HG03196 (cell line): Measurements from ENCODE around the gene TOX2.

Experiments used
- ATAC-seq: cut with Tn5 transposase; IDR thresholded peaks from one replicate; pipeline ENCODE4 v1.9.1; 2021; ENCODE audit not compliant: unreplicated experiment

Gene TOX2

GRCh38 chr20:43915211-43916072, 790 bp downstream of the TOX2 start:
- no peak for ATAC-seq

DNA sequence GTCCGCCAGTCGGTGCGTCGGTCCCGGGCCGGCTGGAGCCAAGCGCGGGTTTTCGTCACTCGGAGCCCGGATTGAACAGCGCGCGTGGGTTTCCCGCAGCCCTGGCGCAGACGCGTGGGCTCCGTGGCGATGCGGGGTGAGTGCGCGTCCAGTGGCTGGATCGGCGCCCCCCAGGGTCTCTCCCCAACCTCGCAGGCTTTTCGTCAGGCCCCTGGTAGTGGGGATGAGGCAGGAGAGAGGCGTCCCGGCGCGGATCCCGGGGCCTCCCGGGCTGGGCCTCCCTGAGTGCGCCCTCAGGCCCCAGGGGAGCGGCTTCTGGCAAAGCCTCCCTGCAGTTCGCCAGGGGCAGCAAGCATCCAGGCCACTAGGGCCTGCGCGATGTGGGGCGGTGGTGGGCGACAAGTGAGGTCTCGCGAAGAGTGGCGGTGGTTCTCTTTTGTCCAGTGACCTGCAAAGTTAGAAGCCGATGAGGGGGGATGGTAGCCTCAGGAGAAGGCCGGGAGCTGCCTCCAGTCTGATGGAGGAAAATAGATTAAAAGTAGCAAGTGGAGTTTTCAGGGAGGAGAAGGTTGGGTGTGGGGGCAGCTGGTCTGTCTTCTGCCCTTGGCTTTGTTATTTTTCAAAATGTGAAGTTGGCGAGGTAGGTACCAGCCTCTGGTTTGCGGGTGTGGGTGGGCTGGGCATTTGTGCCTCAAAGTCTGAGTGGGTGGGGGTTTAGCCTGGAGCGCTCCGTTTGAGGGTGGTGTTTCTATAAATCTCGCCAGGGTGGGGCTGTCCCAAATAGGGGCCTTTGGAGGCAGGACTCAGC, 1.6 kb downstream of the TOX2 start:
- no peak for ATAC-seq

DNA sequence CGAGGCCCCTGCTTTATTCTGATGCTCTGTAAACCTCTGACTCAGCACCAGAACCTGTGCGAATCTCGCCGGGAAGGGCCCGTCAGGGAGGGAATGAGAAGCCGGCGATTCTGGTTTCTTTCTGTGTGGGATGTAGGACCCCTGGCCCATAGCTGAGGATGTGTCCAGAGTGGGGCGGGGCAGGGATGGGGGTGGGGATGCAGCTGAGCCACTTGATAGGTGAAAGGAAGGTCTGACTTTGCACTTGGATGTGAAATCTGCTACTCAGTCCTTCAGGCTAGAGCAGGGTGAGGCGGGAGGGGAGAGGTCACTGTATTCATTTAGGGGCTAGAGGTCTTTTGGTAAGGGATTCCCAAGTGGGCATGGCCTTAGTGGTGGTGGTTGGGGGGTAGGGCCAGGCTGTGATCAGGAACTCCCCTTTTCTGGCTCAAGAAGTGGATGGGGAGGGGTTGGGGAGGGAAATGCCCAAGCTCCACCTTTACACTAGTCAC, 2.3 kb downstream of the TOX2 start:
- ATAC-seq, result no peak

DNA sequence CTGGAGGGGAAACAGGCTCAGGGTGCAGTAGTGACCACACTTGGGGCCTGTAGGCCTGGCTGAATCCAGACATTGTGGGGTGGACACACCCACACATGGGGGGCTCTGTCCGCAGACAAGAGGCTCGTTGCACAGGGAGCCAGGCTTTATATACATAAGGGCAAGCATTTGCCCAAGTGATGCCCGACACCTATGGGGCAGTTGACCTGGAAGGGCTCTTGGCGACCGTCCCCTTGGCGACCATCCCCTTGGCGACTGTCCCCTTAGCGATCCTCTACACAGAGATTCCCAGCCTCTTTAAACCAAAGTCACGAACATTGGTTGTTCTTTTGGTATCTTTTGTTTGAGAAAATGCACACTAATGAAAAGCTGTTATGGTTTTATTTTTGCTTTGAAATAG, 2.7 kb downstream of the TOX2 start:
- no peak for ATAC-seq

DNA sequence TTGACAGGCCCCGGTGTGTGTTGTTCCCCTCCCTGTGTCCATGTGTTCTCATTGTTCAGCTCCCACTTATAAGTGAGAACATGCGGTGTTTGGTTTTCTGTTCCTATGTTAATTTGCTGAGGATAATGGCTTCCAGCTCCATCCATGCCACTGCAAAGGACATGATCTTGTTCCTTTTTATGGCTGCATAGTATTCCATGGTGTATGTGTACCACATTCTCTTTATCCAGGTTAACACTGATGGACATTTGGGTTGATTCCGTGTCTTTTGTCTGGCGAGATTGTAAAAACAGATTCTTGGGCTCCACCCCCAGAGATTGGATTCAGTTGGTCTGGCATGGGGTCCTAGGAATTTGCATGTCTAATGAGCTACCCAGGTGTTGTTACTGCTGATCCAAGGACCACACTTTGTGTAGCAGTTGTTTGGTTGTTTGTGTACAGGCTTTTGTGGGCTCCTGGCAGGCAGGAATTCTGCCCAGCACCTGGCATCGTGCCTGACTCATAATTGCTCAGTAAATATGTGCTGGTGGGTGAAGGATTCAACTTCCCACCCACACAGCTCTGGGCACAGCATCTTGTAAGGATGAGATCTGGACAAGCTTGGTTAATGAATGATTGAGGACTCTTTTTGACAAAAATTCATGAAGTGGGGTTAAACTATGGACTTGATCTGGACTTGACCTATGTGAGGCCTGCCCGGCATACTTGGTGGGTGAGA, 5.2 kb downstream of the TOX2 start:
- no peak for ATAC-seq

- no peak for ATAC-seq
Measured at GRCh38 chr20:43920797-43921196, 6.1 kb downstream of the TOX2 start.

DNA sequence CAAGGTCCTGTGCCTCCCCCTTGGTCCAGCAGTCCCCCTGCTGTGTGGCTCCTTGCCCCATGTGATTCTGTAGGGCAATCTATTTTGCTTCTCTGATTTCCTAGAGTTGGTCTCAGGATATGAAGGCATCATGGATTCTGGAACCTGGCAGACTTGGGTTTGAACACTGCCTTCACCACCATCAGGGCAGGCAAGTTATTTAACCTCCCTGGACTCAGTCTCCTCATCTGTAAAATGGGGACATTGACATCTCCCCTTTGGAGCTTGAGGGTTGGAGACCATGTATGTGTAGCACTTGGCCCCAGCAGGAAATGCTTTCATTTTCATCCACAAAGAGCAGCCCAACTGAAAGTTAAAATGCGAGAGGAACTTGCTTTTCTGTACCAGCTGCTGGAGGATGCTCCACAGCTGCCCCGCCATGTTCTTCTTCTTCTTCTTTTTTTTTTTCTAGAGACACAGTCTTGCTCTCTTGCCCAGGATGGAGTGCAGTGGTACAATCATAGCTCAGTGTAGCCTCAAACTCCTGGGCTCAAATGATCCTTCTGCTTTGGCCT, 6.7 kb downstream of the TOX2 start:
- no peak for ATAC-seq

GRCh38 chr20:43922614-43923013, 8.0 kb downstream of the TOX2 start:
- ATAC-seq, result no peak

DNA sequence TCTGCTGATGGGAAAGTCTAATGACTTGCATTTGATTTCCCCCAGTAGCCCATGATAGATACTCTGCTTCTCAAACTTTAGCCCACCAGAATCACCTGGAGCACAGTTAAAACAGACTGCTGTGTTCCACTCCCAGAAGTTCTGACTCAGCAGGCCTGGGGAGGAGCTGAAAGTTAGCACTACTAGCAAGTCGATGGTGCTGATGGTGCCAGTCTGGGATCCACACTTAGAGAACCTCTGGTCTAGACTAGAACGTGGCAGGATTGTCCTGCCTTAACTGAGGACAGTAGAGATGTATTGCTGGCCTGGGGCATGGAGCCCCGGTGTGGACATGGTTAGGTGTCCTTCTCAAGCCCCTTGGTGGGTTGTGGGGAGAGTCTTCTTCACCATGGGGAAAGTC, 8.7 kb downstream of the TOX2 start:
- no peak for ATAC-seq

DNA sequence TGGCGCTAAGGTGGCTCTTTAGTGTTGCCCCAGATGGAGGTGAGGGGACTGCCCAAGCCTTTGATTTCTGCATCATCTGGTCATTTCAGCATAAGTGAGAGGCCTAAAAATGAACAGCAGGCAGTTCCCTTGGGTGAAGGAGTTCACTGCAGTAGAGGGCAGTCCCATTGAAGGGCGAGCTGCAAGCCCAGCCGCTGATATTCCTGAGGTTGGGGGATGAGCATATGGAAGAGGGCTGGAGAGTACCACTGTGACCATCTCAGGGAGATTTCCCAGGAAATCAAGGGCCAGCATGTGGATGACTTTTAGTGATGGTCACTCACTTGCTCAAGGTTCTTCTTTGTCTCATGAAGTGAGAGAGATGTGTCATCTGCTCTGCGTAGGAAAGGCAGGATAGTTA, 9.3 kb downstream of the TOX2 start:
- ATAC-seq, result no peak

GRCh38 chr20:43925215-43925614, 10.6 kb downstream of the TOX2 start:
- no peak for ATAC-seq

- no peak for ATAC-seq
Measured at GRCh38 chr20:43925801-43926200, 11.1 kb downstream of the TOX2 start.

GRCh38 chr20:43926287-43927050, 11.8 kb downstream of the TOX2 start:
- ATAC-seq, result no peak

DNA sequence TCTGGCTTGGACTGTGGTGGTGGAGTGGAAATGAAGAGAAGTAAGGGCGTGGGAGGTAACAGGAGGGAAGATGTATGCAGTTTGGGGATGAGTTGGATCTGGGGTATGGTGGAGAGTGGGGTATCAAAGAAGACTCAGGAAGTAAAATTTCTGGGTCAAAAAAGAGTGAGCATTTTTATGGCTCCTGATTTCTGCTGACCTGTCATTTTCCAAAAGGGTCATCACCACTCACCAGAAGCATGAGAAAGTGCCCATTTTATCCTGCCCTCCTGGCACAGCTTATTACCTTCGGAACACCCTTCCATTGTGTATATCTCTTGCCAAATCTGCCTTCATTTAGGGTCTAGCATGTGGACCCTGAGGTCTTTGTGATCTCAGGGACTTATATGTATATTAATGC, 17.3 kb downstream of the TOX2 start:
- no peak for ATAC-seq

- no peak for ATAC-seq
Measured at GRCh38 chr20:43934833-43935232, 20.2 kb downstream of the TOX2 start.

DNA sequence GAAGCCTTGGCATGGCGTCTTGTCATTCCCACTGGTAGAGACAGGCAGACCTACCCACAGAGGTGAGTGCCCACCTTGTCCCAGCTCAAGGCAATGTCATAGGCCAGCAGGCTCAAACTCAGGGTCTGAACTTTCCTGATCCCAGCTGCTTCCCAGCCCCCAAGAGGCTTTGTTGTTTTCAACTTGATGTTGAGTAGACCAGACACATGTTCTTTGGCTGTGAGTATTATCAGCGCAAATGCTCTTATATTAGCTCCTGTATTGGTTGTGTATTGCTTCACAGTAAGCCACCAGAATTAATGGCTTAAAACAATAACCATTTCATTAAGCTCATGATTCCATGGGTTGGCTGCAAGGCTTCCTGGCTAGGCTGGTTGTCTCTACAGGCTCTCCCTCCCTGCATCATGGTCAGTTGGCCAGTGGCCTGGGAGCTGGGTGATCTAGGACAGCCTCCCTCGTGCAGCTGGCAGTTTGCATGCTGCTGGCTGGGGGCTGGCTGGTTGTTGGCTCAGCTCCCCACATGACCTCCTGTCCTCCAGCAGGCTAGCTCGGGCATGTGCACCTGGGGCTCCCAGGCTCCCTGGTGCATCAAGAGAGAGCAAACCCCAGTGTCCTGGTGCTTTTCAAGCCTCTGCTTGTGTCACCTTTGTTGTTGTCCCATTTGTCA, 21.6 kb downstream of the TOX2 start:
- no peak for ATAC-seq

DNA sequence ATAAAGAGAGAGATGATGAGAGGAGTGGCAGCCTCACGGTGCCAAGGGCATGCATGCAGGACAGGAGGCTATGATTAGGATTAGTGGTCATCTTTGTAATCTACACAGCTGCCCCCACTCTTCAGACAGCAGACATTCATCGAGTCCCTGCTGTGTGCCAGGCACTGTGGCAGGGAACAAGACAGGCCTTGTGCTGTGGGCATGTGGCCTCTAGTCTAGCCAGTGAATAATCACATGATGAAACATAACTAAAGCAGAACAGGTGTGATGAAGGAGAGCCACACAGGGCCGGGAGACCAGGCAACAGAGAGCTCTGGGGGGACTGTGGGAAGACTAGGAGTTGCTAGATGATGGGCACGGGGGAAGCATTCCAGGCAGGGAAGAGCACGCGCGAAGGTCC, 22.2 kb downstream of the TOX2 start:
- no peak for ATAC-seq

DNA sequence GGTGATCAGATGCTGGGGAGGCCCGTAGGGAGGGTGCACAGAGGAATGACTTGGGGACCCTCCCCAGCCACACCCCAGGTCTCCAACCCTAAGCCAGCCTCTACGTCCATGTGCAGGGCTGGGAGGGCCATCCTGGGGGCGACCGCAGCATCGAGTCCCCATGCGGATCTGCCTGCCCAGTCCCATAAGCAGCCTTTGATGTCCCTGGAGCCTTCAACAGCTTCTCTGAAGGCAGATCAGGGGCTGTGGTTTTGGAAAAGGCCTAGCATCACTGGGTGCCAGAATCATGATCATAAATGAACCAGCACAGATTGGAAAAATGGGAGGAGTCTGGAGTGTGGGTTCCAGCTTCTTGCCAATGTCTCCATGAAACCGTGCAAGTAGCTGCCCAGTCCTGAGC, 22.9 kb downstream of the TOX2 start:
- no peak for ATAC-seq

DNA sequence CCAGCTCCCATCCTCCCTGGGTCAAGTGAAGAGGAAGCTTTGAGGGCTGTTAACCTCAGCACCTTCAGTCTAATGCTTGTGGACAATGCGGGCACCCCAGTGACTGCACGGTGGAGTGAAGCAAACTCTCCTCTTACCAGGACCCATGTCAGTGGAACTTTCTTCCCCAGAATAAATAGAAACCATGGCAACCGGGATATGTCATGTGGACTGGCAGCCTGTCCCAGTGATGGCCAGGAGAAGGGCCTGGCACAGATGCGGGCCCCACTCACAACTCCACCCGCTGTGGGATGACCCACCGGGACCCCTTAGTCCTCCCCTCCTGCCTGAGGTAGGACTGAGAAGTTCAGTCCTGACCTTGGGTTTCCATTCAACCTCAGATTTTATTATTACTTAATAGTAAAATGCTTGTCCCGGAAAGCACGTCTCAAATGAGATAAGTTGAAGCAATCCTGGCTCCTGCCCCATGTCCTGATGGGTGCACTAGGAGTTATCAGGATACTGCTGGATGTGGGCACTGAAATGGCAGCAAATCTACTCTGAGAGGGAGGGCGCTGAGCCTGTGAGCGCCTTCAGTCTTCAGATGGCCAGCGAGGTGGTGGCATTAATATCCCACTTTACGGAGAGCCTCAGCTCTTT, 23.5 kb downstream of the TOX2 start:
- no peak for ATAC-seq
